CD4-positive, alpha-beta T cell treated with Interleukin-4 for 4 hours (primary cell): ENCODE results near the gene SLC38A9.
A peak's percentile ranks its signal among the peaks of the same experiment; 100 is the strongest.
"Not testable (repeated sequence)": the region's sequence is repeated elsewhere in the genome, so short reads cannot be mapped to it uniquely, and the experiment has no call there.

Source experiments
- DNase-seq: peaks from one replicate; pipeline ENCODE4 v3.0.0-alpha.2; 2020

SLC38A9 gene

GRCh38 chr5:55702598-55703345, 9.4 kb downstream of the SLC38A9 start:
- DNase-seq: no peak

GRCh38 chr5:55701462-55702103, 10.5 kb downstream of the SLC38A9 start:
- DNase-seq: no peak

- no peak for DNase-seq
Measured at GRCh38 chr5:55700745-55701144, 11.4 kb downstream of the SLC38A9 start.

GRCh38 chr5:55699041-55699688, 13.0 kb downstream of the SLC38A9 start:
- no peak for DNase-seq

GRCh38 chr5:55696704-55697103, 15.4 kb downstream of the SLC38A9 start:
- not testable (repeated sequence) for DNase-seq

GRCh38 chr5:55694152-55694830, 17.8 kb downstream of the SLC38A9 start:
- no peak for DNase-seq

GRCh38 chr5:55692509-55692908, 19.6 kb downstream of the SLC38A9 start:
- DNase-seq: no peak

GRCh38 chr5:55692106-55692417, 20.1 kb downstream of the SLC38A9 start:
- no peak for DNase-seq

GRCh38 chr5:55691265-55692105, 20.6 kb downstream of the SLC38A9 start:
- DNase-seq: peak; percentile 53

- DNase-seq: no peak
Measured at GRCh38 chr5:55682071-55682470, 30.1 kb downstream of the SLC38A9 start.

- DNase-seq: no peak
Measured at GRCh38 chr5:55681301-55681700, 30.8 kb downstream of the SLC38A9 start.

- no peak for DNase-seq
Measured at GRCh38 chr5:55680353-55680752, 31.8 kb downstream of the SLC38A9 start.

- no peak for DNase-seq
Measured at GRCh38 chr5:55679556-55679955, 32.6 kb downstream of the SLC38A9 start.

- DNase-seq: no peak
Measured at GRCh38 chr5:55675119-55675518, 37.0 kb downstream of the SLC38A9 start.

GRCh38 chr5:55674340-55674739, 37.8 kb downstream of the SLC38A9 start:
- no peak for DNase-seq

GRCh38 chr5:55672477-55672911, 39.6 kb downstream of the SLC38A9 start:
- DNase-seq: no peak

- no peak for DNase-seq
Measured at GRCh38 chr5:55671975-55672374, 40.1 kb downstream of the SLC38A9 start.

GRCh38 chr5:55668356-55668755, 43.8 kb downstream of the SLC38A9 start:
- no peak for DNase-seq

GRCh38 chr5:55667938-55668337, 44.2 kb downstream of the SLC38A9 start:
- no peak for DNase-seq

GRCh38 chr5:55665065-55665464, 47.1 kb downstream of the SLC38A9 start:
- DNase-seq: no peak

GRCh38 chr5:55657443-55657842, 54.7 kb downstream of the SLC38A9 start:
- no peak for DNase-seq

GRCh38 chr5:55650386-55650785, 61.7 kb downstream of the SLC38A9 start:
- DNase-seq: peak; percentile 21

GRCh38 chr5:55649963-55650362, 62.2 kb downstream of the SLC38A9 start:
- no peak for DNase-seq
